SJCRH30 (cell line): ENCODE results near the gene AKAP11. TPM values are rescaled to one million over a fixed set of nuclear protein-coding genes. Genes with fewer than 3 reads are reported as not detected.
"Not testable (repeated sequence)": the region's sequence is repeated elsewhere in the genome, so short reads cannot be mapped to it uniquely, and the experiment has no call there.

Experiments
- DNase-seq, 2 experiments: peaks; one replicate each; pipeline ENCODE4 v3.0.0-alpha.2; 2015 to 2020
- H3K27ac ChIP-seq: fragments of 250-450 bp; sonication (Bioruptor Pico); 2 replicates; pipeline ENCODE4 v1.5.1; 2020; ENCODE audit warnings: mild to moderate bottlenecking, moderate library complexity
- H3K27me3 ChIP-seq: fragments of 250-450 bp; sonication (Bioruptor Pico); 2 replicates; pipeline ENCODE4 v1.5.1; 2020; ENCODE audit warnings: mild to moderate bottlenecking, moderate library complexity
- H3K36me3 ChIP-seq: fragments of 250-450 bp; sonication (Bioruptor Pico); 2 replicates; pipeline ENCODE4 v1.5.1; 2020; ENCODE audit warnings: mild to moderate bottlenecking, moderate library complexity
- H3K4me1 ChIP-seq: fragments of 250-450 bp; sonication (Bioruptor Pico); 2 replicates; pipeline ENCODE4 v1.5.1; 2020; ENCODE audit warnings: mild to moderate bottlenecking, moderate library complexity
- H3K4me3 ChIP-seq: fragments of 250-450 bp; sonication (Bioruptor Pico); 2 replicates; pipeline ENCODE4 v1.5.1; 2020; ENCODE audit warnings: mild to moderate bottlenecking, moderate library complexity
- H3K9me3 ChIP-seq: fragments of 250-450 bp; sonication (Bioruptor Pico); replicated peaks from 2 replicates; pipeline ENCODE4 v1.5.1; 2020; ENCODE audit warnings: mild to moderate bottlenecking, moderate library complexity
- total RNA-seq: library from RNA; depleted of rRNA; stranded (reverse); fragments of >200 nt; shearing (Covaris generic); gene quantifications from 2 replicates; pipeline ENCODE4 v1.2.3, GENCODE V29; 2014; rRNA removed

AKAP11 gene, protein sequence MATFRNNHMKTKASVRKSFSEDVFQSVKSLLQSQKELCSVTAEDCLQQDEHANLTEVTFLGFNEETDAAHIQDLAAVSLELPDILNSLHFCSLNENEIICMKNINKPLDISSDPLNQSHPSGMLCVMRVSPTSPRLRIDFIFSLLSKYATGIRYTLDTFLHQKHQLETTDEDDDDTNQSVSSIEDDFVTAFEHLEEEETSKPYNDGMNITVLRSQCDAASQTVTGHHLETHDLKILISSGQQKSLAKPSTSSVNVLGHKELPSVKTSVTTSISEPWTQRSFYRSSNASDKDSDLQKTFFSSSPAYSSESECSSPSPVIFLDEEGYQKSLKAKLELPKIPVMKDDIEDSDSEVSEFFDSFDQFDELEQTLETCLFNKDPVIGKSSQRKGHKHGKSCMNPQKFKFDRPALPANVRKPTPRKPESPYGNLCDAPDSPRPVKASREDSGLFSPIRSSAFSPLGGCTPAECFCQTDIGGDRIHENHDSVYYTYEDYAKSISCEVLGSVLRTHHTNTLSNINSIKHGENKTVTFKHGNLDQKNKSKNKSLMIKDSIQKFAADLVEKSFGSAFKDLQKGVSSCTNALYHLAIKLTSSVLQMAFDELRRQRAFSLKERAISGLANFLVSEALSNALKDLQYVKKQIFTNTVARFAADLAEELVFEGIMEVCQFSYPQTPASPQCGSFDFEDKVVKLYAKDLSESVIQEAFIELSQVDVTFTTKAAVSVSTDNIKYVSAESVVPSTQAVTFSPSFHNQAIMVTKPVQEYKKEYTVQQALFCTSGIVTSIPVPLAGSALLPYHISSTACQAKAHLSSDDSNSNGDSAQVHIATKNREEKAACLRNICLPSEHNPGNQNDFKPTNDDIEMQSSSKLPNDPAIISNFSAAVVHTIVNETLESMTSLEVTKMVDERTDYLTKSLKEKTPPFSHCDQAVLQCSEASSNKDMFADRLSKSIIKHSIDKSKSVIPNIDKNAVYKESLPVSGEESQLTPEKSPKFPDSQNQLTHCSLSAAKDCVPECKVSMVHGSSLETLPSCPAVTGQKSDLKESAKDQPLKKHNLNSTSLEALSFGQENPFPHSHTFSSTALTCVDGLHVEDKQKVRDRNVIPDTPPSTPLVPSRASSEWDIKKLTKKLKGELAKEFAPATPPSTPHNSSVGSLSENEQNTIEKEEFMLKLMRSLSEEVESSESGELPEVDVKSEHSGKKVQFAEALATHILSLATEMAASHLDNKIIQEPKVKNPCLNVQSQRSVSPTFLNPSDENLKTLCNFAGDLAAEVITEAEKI (N-terminal part only)
- 25.0 and 28.3 TPM in 2 replicates for total RNA-seq

DNA sequence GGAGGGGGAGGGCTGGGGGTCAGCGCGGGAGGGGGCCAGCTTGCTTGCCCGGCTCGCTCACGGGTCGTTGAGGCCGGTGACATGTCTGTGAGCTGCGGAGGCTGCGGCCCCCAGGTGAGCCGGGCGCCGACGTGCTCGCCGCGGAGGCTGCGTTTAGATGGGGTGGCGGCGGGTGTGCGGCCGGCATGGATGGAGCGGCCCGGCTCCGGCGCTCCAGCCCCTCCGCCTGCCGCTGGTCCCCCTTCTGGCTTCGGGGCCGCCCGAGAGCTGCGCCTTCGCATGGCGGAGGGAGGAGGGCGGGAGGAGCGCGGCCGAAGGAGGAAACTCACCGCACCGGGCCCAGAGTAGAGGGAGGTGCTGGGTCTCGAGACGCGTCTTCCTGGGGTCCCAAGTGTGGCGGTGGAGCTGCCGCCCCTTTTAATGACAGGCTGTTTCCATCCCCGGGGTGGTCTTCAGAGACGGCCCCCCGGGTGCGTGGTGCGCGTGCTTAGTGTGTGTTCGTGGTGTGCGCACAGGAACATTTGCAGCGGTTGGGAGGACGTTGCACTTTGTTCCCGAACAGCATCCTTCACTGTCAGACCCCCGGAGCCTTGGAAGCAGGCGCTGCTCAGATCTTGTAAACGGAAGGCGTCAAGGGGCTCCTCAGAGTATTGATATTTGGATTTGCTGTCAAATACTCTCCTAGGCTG, at the start of gene AKAP11:
AKAP11 (plus strand) TSS at position 38 of the 689 bp plus-strand sequence. CDS start 14,197 bp downstream, outside the sequence.
- peak; percentile 63 to 67 for DNase-seq
- H3K27ac ChIP-seq, result peak within 1 kb of the TSS; percentile 72

DNA sequence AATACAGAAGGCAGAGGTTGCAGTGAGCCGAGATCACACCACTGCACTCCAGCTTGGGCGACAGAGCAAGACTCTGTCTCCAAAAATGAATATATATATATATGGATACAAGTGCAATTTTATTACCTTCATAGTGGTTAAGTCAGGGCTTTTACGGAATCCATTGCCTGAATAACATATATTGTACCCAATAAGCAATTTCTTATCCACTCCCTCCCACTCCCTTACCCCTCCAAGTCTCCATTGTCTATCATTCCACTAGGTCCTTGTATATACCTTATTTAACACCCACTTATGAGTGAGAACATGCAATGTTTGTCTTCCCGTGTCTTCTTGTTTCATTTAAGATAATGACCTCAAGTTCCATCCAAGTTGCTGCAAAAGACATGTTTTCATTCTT, 48.3 kb upstream of the AKAP11 start:
- Histone ChIP-seq H3K4me1 (no peaks in the 10 kb centered on the region), H3K36me3 (peaks cover 9% of the 10 kb centered on the region), H3K9me3 (no peaks in the 10 kb centered on the region), H3K4me3 (no peak overlapping the region), H3K27me3 (no peaks in the 10 kb centered on the region), H3K27ac (no peak overlapping the region)
- DNase-seq, result no peak

More for the DNA sequence above, at the start of gene AKAP11:
- Histone ChIP-seq H3K4me1 (no peaks in the 10 kb centered on the region), H3K4me3 (peak within 1 kb of the TSS; percentile 85), H3K9me3 (peaks cover 8% of the 10 kb centered on the region; the same call in 1 of the 2 replicates), H3K36me3 (no peaks in the 10 kb centered on the region), H3K27me3 (no peaks in the 10 kb centered on the region)

DNA sequence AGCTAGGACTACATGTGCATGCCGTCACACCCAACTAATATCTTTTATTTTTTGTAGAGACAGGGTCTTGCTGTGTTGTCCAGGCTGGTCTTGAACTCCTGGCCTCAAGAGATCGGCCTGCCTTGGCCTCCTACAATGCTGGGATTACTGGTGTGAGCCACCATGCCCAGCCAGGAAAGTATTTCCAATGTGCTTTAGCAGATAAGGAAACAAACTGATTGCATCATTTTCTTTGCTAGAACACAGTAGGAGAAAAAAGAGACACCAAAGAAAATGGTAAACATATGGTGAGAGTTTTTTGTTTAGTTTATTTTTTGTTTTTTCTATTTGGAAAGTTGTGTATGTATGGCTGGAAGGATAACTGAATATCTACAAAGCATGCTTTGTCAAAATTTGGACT, 46.9 kb upstream of the AKAP11 start:
- no peaks in the 10 kb centered on the region for H3K27me3 ChIP-seq
- no peaks in the 10 kb centered on the region for H3K9me3 ChIP-seq
- DNase-seq, result no peak
- H3K4me3 ChIP-seq, result no peak overlapping the region
- H3K27ac ChIP-seq, result no peak overlapping the region
- no peaks in the 10 kb centered on the region for H3K4me1 ChIP-seq
- peaks cover 6% of the 10 kb centered on the region for H3K36me3 ChIP-seq

DNA sequence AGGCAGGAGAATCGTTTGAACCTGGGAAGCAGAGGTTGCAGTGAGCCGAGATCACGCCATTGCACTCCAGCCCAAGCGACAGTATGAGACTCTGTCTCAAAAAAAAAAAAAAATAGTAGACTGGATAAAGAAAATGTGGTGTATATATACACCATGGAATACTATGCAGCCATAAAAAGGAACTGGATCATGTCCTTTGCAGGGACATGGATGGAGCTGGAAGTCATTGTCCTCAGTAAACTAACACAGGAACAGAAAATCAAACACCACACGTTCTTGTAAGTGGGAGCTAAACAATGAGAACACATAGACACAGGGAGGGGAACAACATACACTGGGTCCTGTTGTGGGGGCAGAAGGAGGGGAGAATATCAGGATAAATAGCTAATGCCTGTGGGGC, 45.2 kb upstream of the AKAP11 start:
- DNase-seq, H3K4me1 ChIP-seq, H3K4me3 ChIP-seq, H3K36me3 ChIP-seq, H3K27ac ChIP-seq, H3K27me3 ChIP-seq, H3K9me3 ChIP-seq: not testable (repeated sequence)

DNA sequence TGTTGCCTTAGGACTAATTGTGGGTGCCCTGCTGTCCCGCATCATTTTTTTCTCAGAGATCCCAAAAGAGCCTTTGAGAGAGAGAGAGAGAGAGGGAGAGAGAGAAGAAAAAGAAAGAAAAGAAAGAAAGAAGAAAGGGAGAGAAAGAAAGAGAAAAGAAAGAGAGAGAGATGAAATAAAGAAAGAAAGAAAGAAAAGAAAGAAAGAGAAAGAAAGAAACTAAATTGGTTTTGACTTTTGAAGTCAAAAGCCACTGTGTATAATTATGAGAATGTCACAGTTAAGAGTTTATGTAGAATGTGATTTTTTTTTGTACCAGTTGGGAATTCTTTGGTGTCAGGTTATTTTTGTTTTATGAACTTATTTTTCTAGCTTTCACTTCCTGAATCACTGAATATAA, 43.4 kb upstream of the AKAP11 start:
- no peaks in the 10 kb centered on the region for H3K27me3 ChIP-seq
- H3K4me1 ChIP-seq, result no peaks in the 10 kb centered on the region
- no peak for DNase-seq
- peaks cover 6% of the 10 kb centered on the region for H3K36me3 ChIP-seq
- no peak overlapping the region for H3K27ac ChIP-seq
- H3K4me3 ChIP-seq, result no peak overlapping the region
- no peaks in the 10 kb centered on the region for H3K9me3 ChIP-seq

DNA sequence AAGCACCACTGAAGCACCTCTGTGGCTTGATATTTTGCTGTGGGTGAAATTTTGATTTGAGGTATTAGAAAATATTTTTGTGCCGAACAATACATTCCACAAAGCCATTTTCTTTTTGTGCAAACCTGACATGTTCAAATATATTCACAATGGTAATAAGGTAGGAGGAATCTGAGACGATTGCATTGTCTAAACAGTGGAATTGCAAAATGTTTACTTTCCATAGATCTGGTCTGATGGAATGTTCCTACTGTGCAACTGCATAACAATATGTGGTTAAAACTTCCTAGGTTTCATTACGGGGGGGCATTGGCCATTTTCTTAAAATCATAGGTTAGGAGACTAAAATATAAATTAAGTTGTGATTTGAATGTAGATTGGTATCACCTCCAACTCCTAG, 42.7 kb upstream of the AKAP11 start:
- H3K4me1 ChIP-seq, result no peaks in the 10 kb centered on the region
- DNase-seq, result no peak
- H3K9me3 ChIP-seq, result no peaks in the 10 kb centered on the region
- no peak overlapping the region for H3K4me3 ChIP-seq
- H3K36me3 ChIP-seq, result peaks cover 2% of the 10 kb centered on the region; the same call in 1 of the 2 replicates
- H3K27me3 ChIP-seq, result no peaks in the 10 kb centered on the region
- H3K27ac ChIP-seq, result no peak overlapping the region

DNA sequence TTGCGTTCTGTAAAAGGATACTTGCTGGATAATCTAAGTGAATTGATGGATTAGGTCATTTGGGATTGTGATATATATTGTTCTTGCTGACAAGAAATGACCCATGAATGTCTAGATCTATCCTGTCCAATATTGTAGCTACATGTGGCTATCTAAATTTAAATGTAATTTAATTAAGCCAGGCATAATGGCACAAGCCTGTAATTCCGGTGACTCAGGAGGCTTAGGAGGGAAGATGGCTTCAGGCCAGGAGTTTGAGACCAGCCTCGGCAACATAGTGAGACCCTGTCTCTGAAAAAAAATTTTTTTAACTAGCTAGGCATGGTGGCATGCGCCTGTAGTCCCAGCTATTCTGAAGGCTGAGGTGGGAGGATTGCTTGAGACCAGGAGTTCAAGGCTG, 39.3 kb upstream of the AKAP11 start:
- H3K27me3 ChIP-seq, result no peaks in the 10 kb centered on the region
- no peaks in the 10 kb centered on the region; the same call in 1 of the 2 replicates for H3K36me3 ChIP-seq
- no peaks in the 10 kb centered on the region for H3K9me3 ChIP-seq

DNA sequence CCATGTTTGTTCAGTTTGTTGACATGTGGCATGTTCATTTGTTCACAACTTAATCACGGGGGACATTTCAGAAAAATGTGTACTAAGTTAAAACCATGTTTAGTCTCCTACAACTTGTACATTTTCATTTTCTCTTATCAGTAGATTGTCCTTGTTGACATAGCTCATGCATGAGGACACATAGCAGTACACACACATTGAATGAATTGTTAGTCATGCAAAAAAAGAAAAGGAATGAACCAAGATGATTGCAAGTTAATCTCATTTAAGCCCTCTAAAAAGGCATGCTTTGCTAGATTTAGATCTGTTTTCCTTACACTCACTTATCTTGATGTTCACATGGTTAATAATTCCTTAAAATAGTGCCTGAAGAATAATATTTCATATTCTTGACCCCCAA, 38.2 kb upstream of the AKAP11 start:
- DNase-seq, result no peak
- Histone ChIP-seq H3K4me1 (no peaks in the 10 kb centered on the region), H3K36me3 (no peaks in the 10 kb centered on the region; the same call in 1 of the 2 replicates), H3K4me3 (no peak overlapping the region), H3K9me3 (no peaks in the 10 kb centered on the region), H3K27me3 (no peaks in the 10 kb centered on the region), H3K27ac (no peak overlapping the region)

More for the DNA sequence above, 39.3 kb upstream of the AKAP11 start:
- Histone ChIP-seq H3K4me3 (no peak overlapping the region), H3K4me1 (no peaks in the 10 kb centered on the region), H3K27ac (no peak overlapping the region)
- DNase-seq, result no peak

DNA sequence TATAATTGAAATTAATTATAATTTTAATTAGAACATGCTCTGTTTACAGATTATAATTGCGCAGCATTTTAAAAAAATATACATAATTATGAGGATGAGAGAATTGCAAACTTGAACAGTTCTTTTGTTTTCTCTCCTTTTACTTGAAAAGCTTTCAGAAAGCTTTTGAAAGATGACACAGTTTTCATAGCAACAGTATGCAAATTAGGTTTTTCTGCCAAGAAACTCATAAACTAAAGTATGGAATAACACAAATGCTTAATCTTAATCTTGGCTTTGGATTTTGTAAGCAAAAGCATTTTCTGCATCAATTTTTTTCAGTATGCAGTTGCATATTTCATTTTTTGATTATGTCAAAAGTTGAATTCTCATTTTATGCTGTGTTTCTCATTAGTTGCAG, 32.8 kb upstream of the AKAP11 start:
- no peak overlapping the region for H3K27ac ChIP-seq
- H3K9me3 ChIP-seq, result no peaks in the 10 kb centered on the region
- H3K4me1 ChIP-seq, result no peaks in the 10 kb centered on the region
- no peak for DNase-seq
- H3K36me3 ChIP-seq, result no peaks in the 10 kb centered on the region
- H3K27me3 ChIP-seq, result no peaks in the 10 kb centered on the region
- no peak overlapping the region for H3K4me3 ChIP-seq

DNA sequence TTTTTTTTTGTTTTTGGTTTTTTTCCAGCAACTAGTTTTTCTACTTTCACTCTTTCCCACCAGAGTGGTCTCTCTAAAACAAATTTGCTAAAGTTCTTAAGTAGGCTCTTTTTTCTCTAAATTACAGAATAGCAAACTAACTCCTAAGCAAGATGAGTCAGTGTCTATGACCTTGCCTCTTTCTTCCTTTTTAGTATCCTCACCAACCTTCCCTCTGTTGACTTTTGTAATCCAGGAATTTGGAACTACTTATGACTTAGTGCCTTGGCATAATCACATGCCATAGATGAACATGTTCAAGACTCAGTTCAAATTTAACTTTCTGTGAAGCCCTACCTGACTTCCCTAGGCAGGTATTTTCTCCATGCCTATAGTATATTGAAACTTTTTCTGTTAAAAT, 32.3 kb upstream of the AKAP11 start:
- no peak for DNase-seq
- no peaks in the 10 kb centered on the region for H3K4me1 ChIP-seq
- H3K9me3 ChIP-seq, result no peaks in the 10 kb centered on the region
- H3K4me3 ChIP-seq, result no peak overlapping the region
- H3K27ac ChIP-seq, result no peak overlapping the region
- no peaks in the 10 kb centered on the region for H3K27me3 ChIP-seq
- H3K36me3 ChIP-seq, result no peaks in the 10 kb centered on the region

DNA sequence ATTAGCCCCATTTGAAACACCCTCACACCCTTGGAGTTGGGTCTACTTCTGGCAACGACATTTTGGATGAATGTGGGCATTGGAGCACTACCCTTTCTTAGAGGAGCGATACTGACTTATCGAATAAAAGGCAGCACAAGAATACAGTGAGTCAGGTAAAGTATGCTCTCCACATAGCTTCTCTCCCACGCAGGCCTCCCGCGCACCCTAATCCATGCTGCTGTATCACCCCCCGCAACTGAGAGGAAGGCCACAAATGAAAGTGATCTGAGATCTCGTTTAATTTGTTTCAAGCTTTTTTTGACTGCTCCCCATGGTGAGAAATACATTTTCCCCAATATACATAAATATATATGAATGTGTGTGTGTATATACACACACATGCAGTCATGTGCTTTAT, 25.4 kb upstream of the AKAP11 start:
- no peak overlapping the region for H3K4me3 ChIP-seq
- no peaks in the 10 kb centered on the region for H3K4me1 ChIP-seq
- H3K27me3 ChIP-seq, result no peaks in the 10 kb centered on the region
- H3K9me3 ChIP-seq, result no peaks in the 10 kb centered on the region
- DNase-seq, result no peak
- no peaks in the 10 kb centered on the region for H3K36me3 ChIP-seq
- no peak overlapping the region for H3K27ac ChIP-seq

DNA sequence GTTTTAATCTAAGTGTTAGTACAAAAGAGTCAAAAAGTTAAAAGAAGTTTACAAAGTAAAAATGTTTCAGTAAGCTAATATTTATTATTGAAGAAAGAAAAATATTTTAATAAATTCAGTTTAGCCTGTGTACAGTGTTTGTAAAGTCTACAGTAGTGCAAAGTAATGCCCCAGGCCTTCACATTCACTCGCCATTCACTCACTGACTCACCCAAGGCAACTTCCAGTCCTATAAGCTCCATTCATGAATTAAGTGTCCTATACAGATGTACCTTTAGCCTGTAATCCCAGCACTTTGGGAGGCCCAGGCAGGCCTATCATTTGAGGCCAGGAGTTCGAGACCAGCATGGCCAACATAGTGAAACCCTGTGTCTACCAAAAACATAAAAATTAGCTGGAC, 24.1 kb upstream of the AKAP11 start:
- H3K27me3 ChIP-seq, result no peaks in the 10 kb centered on the region
- DNase-seq, result no peak

DNA sequence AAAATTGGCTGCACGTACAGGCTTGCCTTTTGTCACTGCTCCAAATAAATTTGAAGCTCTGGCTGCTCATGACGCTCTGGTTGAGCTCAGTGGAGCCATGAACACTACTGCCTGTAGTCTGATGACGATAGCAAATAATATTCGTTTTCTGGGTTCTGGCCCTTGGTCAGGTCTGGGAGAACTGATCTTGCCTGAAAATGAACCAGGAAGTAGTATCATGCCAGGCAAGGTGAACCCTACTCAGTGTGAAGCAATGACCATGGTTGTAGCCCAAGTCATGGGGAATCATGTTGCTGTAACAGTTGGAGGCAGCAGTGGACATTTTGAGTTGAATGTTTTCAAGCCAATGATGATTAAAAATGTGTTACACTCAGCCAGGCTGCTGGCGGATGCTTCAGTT, 16.1 kb upstream of the AKAP11 start:
- Histone ChIP-seq H3K4me1 (no peaks in the 10 kb centered on the region), H3K36me3 (no peaks in the 10 kb centered on the region), H3K4me3 (no peak overlapping the region), H3K27me3 (no peaks in the 10 kb centered on the region), H3K27ac (no peak overlapping the region), H3K9me3 (no peaks in the 10 kb centered on the region)
- DNase-seq, result no peak

More for the DNA sequence above, 24.1 kb upstream of the AKAP11 start:
- no peaks in the 10 kb centered on the region for H3K36me3 ChIP-seq
- no peak overlapping the region for H3K4me3 ChIP-seq
- no peak overlapping the region for H3K27ac ChIP-seq
- no peaks in the 10 kb centered on the region for H3K4me1 ChIP-seq
- no peaks in the 10 kb centered on the region for H3K9me3 ChIP-seq

DNA sequence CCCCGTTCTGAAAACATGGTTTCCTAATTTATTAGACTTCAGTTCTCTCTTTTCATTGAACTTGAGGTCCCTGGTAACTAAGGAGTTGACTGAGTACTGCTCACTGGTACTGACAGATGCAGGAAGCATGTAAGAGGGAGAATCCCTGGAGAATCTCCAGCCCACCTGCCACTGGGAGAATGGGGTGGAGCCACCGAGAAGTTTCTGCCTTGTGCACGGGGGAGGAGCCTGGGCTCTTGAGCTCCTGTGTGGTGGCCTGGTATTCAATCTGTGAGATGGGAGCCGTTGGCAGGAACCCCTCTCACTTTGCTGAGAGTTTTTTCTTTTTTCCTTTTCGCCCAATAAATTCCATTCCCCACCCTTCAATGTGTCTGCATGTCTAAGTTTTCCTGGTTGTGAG, 13.2 kb upstream of the AKAP11 start:
- Histone ChIP-seq H3K36me3 (no peaks in the 10 kb centered on the region), H3K4me3 (no peak overlapping the region), H3K27ac (no peak overlapping the region), H3K4me1 (no peaks in the 10 kb centered on the region), H3K9me3 (no peaks in the 10 kb centered on the region), H3K27me3 (no peaks in the 10 kb centered on the region)
- peak; percentile 13 to 29 for DNase-seq
